B cell (primary cell): ENCODE measurements around the gene CELF2. TPM values are rescaled to one million over a fixed set of nuclear protein-coding genes. Genes with fewer than 3 reads are reported as not detected.
A peak's percentile ranks its signal among the peaks of the same experiment; 100 is the strongest.

Experiments
- ATAC-seq: fragments of 200-7000 bp; cut with Tn5 transposase; one replicate; pipeline ENCODE4 v1.10.0; 2021; ENCODE audit warnings: low read depth, mild to moderate bottlenecking, moderate number of reproducible peaks, moderate library complexity
- CTCF ChIA-PET: fragments of 350-600 bp; sonication (Branson Sonifier 250); formaldehyde crosslinking; loops from one replicate; lab custom pipeline; 2021; ENCODE audit warnings: antibody characterized with exemption, inconsistent platforms; lab: Charles Lee
- POLR2A ChIA-PET: fragments of 350-600 bp; sonication (Branson Sonifier 250); formaldehyde crosslinking; loops from one replicate; lab custom pipeline; 2021; ENCODE audit warnings: antibody characterized with exemption; lab: Charles Lee
- DNase-seq: peaks from one replicate; pipeline ENCODE4 v3.0.0; 2013
- H2AFZ ChIP-seq: 2 replicates; pipeline ENCODE4 v1.6.1; 2012; ENCODE audit warnings: mild to moderate bottlenecking, low read depth, low read length; ENCODE audit not compliant: insufficient read depth, poor library complexity, severe bottlenecking
- H3K27ac ChIP-seq, 2 donors: 1 replicate in 1 of 2; 2 replicates in 1 of 2; pipeline ENCODE4 v1.5.1; 2012 to 2013; ENCODE audit warnings: low read length in 2 of 2, mild to moderate bottlenecking in 2 of 2, moderate library complexity in 1 of 2
- H3K27me3 ChIP-seq, 4 experiments: fragments of 200-600 bp in 1 of 4; sonication (generic) in 1 of 4; replicated peaks in 1 of 4; 1 replicate in 2 of 4; 2 replicates in 2 of 4; pipeline versions ENCODE4 v1.6.1 to v1.7.0; 2013 to 2016; ENCODE audit warnings: low read length in 3 of 4, mild to moderate bottlenecking in 2 of 4, mixed read lengths in 1 of 4, moderate library complexity in 1 of 4; ENCODE audit not compliant: insufficient read depth in 4 of 4, control insufficient read depth in 3 of 4; ENCODE audit errors: control extremely low read depth in 1 of 4
- H3K36me3 ChIP-seq, 2 experiments: replicated peaks in 1 of 2; 1 replicate in 1 of 2; 2 replicates in 1 of 2; pipeline versions ENCODE4 v1.6.1 to v1.7.1; 2013; ENCODE audit warnings: low read length in 1 of 2; ENCODE audit not compliant: insufficient read depth in 2 of 2, control insufficient read depth in 1 of 2; ENCODE audit errors: control extremely low read depth in 1 of 2, extremely low read depth in 1 of 2
- H3K4me1 ChIP-seq, 2 donors: fragments of 200-600 bp in 1 of 2; sonication (generic) in 1 of 2; 1 replicate in 1 of 2; 2 replicates in 1 of 2; pipeline versions ENCODE4 v1.5.1 to v1.6.1; 2013 to 2017; ENCODE audit warnings: low read length in 2 of 2; ENCODE audit not compliant: control insufficient read depth in 2 of 2, insufficient read depth in 2 of 2
- H3K4me2 ChIP-seq: replicated peaks from 2 replicates; pipeline ENCODE3; 2012; ENCODE audit warnings: mild to moderate bottlenecking, low read depth, low read length; ENCODE audit not compliant: poor library complexity, severe bottlenecking
- H3K4me3 ChIP-seq, 5 experiments: fragments of 200-600 bp in 1 of 5; sonication (generic) in 1 of 5; 1 replicate in 3 of 5; 2 replicates in 2 of 5; pipeline versions ENCODE4 v1.5.1 to v1.7.0; 2011 to 2016; ENCODE audit warnings: low read length in 4 of 5, mild to moderate bottlenecking in 4 of 5, low read depth in 2 of 5, control low read depth in 1 of 5, moderate library complexity in 1 of 5; ENCODE audit not compliant: insufficient read depth in 1 of 5; ENCODE audit errors: control extremely low read depth in 1 of 5, extremely low read depth in 1 of 5
- H3K79me2 ChIP-seq: fragments of 200-600 bp; sonication (generic); one replicate; pipeline ENCODE4 v1.6.0; 2016; ENCODE audit warnings: low read length; ENCODE audit not compliant: control insufficient read depth, insufficient read depth
- H3K9ac ChIP-seq: fragments of 200-600 bp; sonication (generic); 2 replicates; pipeline ENCODE4 v1.6.1; 2017; ENCODE audit warnings: mild to moderate bottlenecking, low read length, moderate library complexity
- H3K9me3 ChIP-seq, 3 donors: one replicate each; pipeline versions ENCODE4 v1.6.1 to v1.7.1; 2013; ENCODE audit warnings: low read length in 2 of 3; ENCODE audit not compliant: control insufficient read depth in 2 of 3, insufficient read depth in 1 of 3; ENCODE audit errors: control extremely low read depth in 1 of 3
- H4K20me1 ChIP-seq: 2 replicates; pipeline ENCODE4 v1.6.0; 2012; ENCODE audit warnings: mild to moderate bottlenecking, low read length; ENCODE audit not compliant: insufficient read depth, control insufficient read depth, poor library complexity, severe bottlenecking
- H3K27ac Mint-ChIP-seq: one replicate; pipeline ENCODE4 v1.8.0; 2021; ENCODE audit warnings: mixed read lengths
- H3K27me3 Mint-ChIP-seq: one replicate; pipeline ENCODE4 v1.8.0; 2021; ENCODE audit warnings: mixed read lengths
- H3K4me1 Mint-ChIP-seq: one replicate; pipeline ENCODE4 v1.8.0; 2021; ENCODE audit warnings: mixed read lengths
- H3K4me3 Mint-ChIP-seq: one replicate; pipeline ENCODE4 v1.8.0; 2021; ENCODE audit warnings: mixed read lengths
- H3K9me3 Mint-ChIP-seq: one replicate; pipeline ENCODE4 v1.8.0; 2022; ENCODE audit warnings: mixed read lengths; ENCODE audit not compliant: insufficient read depth
- EZH2 ChIP-seq: IDR thresholded peaks from 2 replicates; pipeline ENCODE4 v1.6.1; 2012; ENCODE audit warnings: borderline replicate concordance, low read depth, mild to moderate bottlenecking, moderate library complexity, low read length; ENCODE audit not compliant: insufficient read depth, poor library complexity, severe bottlenecking
- WGBS: methylation state at CpG from one replicate; pipeline ENCODE4 v1.1.5; 2013; ENCODE audit warnings: missing lambda C conversion rate; ENCODE audit not compliant: insufficient coverage; 5-methylcytosine and 5-hydroxymethylcytosine counted together
- intact Hi-C: fragments of 100-400 bp; cut with micrococcal nuclease; formaldehyde crosslinking; loops from one replicate; pipeline ENCODE4 v1.10.0; 2022
- polyA plus RNA-seq: library from polyadenylated mRNA; depleted of rRNA; stranded (reverse); fragments of >200 nt; gene quantifications from 2 replicates; pipeline ENCODE4 v1.2.3, GENCODE V29; 2012
- total RNA-seq, 2 donors: library from RNA; stranded (reverse); fragments of 120-200 nt in 1 of 2; gene quantifications; 1 replicate in 1 of 2; 2 replicates in 1 of 2; pipeline versions ENCODE4 v1.2.3 to v1.2.4, GENCODE V29; 2013 to 2022
- TF ChIP-seq, protein P1 (sequence below): fragments of 200-600 bp; IDR thresholded peaks from one replicate; pipeline ENCODE4 v1.8.0; 2022; ENCODE audit warnings: antibody characterized with exemption, mild to moderate bottlenecking

CELF2 gene
- total and polyA plus RNA-seq, 2 donors (not counting 1 experiment from before 2014, with no cell fraction given): 59.5 to 112 TPM

DNA sequence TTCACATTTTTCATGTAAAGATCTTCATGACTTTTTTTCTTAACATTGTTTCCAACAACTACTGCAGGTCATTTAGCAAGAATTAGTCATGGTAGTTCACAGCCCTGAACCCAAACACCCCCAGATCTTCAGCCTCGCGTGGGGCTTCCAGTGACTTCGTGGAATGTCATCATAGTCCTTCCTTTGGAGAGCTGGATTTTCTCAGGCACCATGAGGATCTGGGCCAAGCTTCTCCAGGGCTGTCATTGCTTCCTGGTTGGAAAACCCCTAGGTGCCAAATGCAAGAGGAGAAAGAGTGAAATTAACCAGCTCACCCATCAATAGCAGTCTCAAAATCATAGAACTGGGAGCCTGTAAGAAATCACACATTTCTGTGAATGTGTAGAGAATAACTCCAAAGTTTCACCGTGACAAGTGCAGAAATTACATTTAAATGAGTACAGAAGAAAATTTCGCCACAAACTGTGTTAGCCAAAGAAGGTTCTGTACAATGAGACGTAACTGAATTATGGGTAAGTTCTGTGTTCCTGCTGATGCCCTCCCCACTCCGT is 175.4 kb downstream of the CELF2 start:
- H3K36me3 ChIP-seq: peaks cover 12 to 60% of the 10 kb centered on the region in 2 experiments
- intact Hi-C loops: no loop called here

More for the DNA sequence above, 175.4 kb downstream of the CELF2 start:
- Mint-ChIP-seq H3K27me3 (no peaks in the 10 kb centered on the region), H3K27ac (peak overlapping the region; percentile 67), H3K4me3 (no peak overlapping the region), H3K4me1 (peaks cover 92% of the 10 kb centered on the region), H3K9me3 (no peaks in the 10 kb centered on the region)
- Histone ChIP-seq H3K27ac (peak overlapping the region in 1 of 2 donors; percentile 52), H3K4me3 (no peak overlapping the region), H3K9me3 (no peaks in the 10 kb centered on the region), H3K4me1 (peaks cover 65 to 75% of the 10 kb centered on the region in 2 donors), H3K4me2 (no peak overlapping the region), H3K79me2 (peaks cover 100% of the 10 kb centered on the region), H2AFZ (no peak overlapping the region), H3K27me3 (no peaks in the 10 kb centered on the region), H3K9ac (no peak overlapping the region), H4K20me1 (peaks cover 93% of the 10 kb centered on the region)
- DNase-seq: no peak
- no peak for ATAC-seq
- TF ChIP-seq, protein P1, sequence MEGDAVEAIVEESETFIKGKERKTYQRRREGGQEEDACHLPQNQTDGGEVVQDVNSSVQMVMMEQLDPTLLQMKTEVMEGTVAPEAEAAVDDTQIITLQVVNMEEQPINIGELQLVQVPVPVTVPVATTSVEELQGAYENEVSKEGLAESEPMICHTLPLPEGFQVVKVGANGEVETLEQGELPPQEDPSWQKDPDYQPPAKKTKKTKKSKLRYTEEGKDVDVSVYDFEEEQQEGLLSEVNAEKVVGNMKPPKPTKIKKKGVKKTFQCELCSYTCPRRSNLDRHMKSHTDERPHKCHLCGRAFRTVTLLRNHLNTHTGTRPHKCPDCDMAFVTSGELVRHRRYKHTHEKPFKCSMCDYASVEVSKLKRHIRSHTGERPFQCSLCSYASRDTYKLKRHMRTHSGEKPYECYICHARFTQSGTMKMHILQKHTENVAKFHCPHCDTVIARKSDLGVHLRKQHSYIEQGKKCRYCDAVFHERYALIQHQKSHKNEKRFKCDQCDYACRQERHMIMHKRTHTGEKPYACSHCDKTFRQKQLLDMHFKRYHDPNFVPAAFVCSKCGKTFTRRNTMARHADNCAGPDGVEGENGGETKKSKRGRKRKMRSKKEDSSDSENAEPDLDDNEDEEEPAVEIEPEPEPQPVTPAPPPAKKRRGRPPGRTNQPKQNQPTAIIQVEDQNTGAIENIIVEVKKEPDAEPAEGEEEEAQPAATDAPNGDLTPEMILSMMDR: no peak
- no peak for TF ChIP-seq EZH2
- 90% methylated on average over 2 of the region's 7 CpGs for WGBS
- ChIA-PET POLR2A (no interaction called here), CTCF (interaction anchor here (1.5 kb wide), 1 partner anchor 9 kb away, joined by 7 read pairs; no protein-coding TSS in a partner anchor)
